Stomach (tissue), 9 donors: ENCODE results near the gene BST2. TPM values are rescaled to one million over a fixed set of nuclear protein-coding genes. Genes with fewer than 3 reads are reported as not detected.
A peak's percentile ranks its signal among the peaks of the same experiment; 100 is the strongest.

Source experiments
- DNase-seq, 2 donors: peaks; one replicate each; pipeline versions ENCODE4 v3.0.0 to v3.0.0-alpha.2; 2013 to 2019
- H3K27ac ChIP-seq, 5 donors: fragments of 200-600 bp in 4 of 5; sonication (generic) in 4 of 5; one replicate each; pipeline ENCODE4 v1.5.1; 2013 to 2019; ENCODE audit warnings: mild to moderate bottlenecking in 1 of 5, moderate library complexity in 1 of 5
- H3K27me3 ChIP-seq, 3 donors: fragments of 200-600 bp; sonication (generic); one replicate each; pipeline ENCODE4 v1.5.1; 2017 to 2019; ENCODE audit warnings: mixed run types in 1 of 3
- H3K36me3 ChIP-seq, 4 donors: fragments of 200-600 bp; sonication (generic); 1 replicate in 3 of 4; 2 replicates in 1 of 4; pipeline ENCODE4 v1.5.1; 2016 to 2019
- H3K4me1 ChIP-seq, 4 donors: fragments of 200-600 bp; sonication (generic); one replicate each; pipeline ENCODE4 v1.5.1; 2016 to 2019
- H3K4me3 ChIP-seq, 4 donors: fragments of 200-600 bp; sonication (generic) in 3 of 4; one replicate each; pipeline ENCODE4 v1.5.1; 2016 to 2019; ENCODE audit warnings: mild to moderate bottlenecking in 1 of 4
- H3K9me3 ChIP-seq, 4 donors: fragments of 200-600 bp; sonication (generic); one replicate each; pipeline ENCODE4 v1.5.1; 2016 to 2019
- EP300 ChIP-seq: sonication (generic); formaldehyde crosslinking; IDR thresholded peaks from one replicate; pipeline ENCODE4 v1.6.1; 2017; ENCODE audit warnings: antibody characterized with exemption
- POLR2A ChIP-seq, 4 donors: fragments of 450-650 bp; IDR thresholded peaks; one replicate each; pipeline ENCODE4 v1.6.1; 2016; ENCODE audit warnings: antibody characterized with exemption in 4 of 4, control low read depth in 2 of 4, mild to moderate bottlenecking in 1 of 4, moderate library complexity in 1 of 4
- POLR2AphosphoS5 ChIP-seq, 3 donors: sonication (generic); formaldehyde crosslinking; IDR thresholded peaks; one replicate each; pipeline ENCODE4 v1.6.1; 2016; ENCODE audit warnings: antibody characterized with exemption in 3 of 3
- WGBS, 5 donors: extraction: QIAGEN DNeasy Blood & Tissue Kit in 3 of 5; methylation state at CpG; one replicate each; pipeline versions ENCODE4 v1.1.5 to v1.1.7; 2013 to 2018; 5-methylcytosine and 5-hydroxymethylcytosine counted together
- intact Hi-C: fragments of 100-400 bp; cut with DNase I; formaldehyde crosslinking; loops from one replicate; pipeline ENCODE4 v1.15.1; 2023; ENCODE audit warnings: low total_unique reads
- polyA plus RNA-seq, 3 donors: library from polyadenylated mRNA; stranded (reverse); fragments of 200-250 nt; gene quantifications; one replicate each; pipeline ENCODE4 v1.2.3, GENCODE V29; 2013
- total RNA-seq, 5 donors: library from RNA; depleted of rRNA; stranded (reverse); fragments of >200 nt; gene quantifications; one replicate each; pipeline versions ENCODE4 v1.1.0 to v1.2.3, GENCODE V29; 2014 to 2016
- TF ChIP-seq, protein P1 (sequence below), 7 experiments: fragments of 450-650 bp in 4 of 7; fragments of 200-600 bp in 3 of 7; sonication (generic) in 3 of 7; IDR thresholded peaks; one replicate each; pipeline ENCODE4 v1.5.1; 2016 to 2019; ENCODE audit warnings: antibody characterized with exemption in 7 of 7, control low read depth in 2 of 7, mild to moderate bottlenecking in 1 of 7
- donor health status: healthy with polysubstance abuse.
- donor health status: Bipolar disorder and iron deficiency.
- donor health status: healthy.

The BST2 gene
- total and polyA plus RNA-seq, 8 donors: 6.4 to 182 (median 48.8) TPM

DNA sequence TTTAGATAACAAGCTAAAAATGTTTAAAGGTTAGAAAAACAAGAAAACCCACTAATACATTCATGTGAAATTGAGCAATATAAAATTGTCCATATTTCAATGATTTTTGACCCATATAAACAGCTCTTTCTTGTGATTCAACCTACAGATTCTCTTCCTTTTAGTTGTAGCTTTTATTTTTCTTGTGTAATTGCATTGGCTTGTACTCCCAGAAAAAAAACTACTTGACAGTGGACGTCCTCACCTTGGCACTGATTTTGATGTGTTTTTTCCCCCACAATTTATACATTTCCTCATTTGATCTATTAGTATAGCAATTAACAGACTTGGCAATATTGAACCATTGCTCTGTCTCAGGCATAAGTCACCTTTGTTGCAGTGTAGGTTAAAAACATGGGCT lies 16.1 kb downstream of the BST2 start:
- Histone ChIP-seq H3K9me3 (peaks cover 0 to 6% (median 2%) of the 10 kb centered on the region in 4 donors), H3K4me3 (no peak overlapping the region), H3K4me1 (peaks cover 22 to 28% (median 25%) of the 10 kb centered on the region in 4 donors), H3K36me3 (no peaks in the 10 kb centered on the region), H3K27me3 (peaks cover 0 to 44% (median 7%) of the 10 kb centered on the region in 3 donors), H3K27ac (no peak overlapping the region)
- no peak for DNase-seq
- WGBS, 5 donors: 24 to 47% (median 40%) methylated on average over 1 of the region's 1 CpG
- no peak for TF ChIP-seq EP300
- no peak for TF ChIP-seq POLR2AphosphoS5 (IDR thresholded peaks at IDR 0.05)
- no peak for TF ChIP-seq POLR2A (IDR thresholded peaks at IDR 0.05)
- TF ChIP-seq, protein P1, sequence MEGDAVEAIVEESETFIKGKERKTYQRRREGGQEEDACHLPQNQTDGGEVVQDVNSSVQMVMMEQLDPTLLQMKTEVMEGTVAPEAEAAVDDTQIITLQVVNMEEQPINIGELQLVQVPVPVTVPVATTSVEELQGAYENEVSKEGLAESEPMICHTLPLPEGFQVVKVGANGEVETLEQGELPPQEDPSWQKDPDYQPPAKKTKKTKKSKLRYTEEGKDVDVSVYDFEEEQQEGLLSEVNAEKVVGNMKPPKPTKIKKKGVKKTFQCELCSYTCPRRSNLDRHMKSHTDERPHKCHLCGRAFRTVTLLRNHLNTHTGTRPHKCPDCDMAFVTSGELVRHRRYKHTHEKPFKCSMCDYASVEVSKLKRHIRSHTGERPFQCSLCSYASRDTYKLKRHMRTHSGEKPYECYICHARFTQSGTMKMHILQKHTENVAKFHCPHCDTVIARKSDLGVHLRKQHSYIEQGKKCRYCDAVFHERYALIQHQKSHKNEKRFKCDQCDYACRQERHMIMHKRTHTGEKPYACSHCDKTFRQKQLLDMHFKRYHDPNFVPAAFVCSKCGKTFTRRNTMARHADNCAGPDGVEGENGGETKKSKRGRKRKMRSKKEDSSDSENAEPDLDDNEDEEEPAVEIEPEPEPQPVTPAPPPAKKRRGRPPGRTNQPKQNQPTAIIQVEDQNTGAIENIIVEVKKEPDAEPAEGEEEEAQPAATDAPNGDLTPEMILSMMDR (IDR thresholded peaks at IDR 0.05): no peak
- intact Hi-C loops: loop anchor here (5.0 kb wide), 1 partner anchor 42 kb away; no protein-coding TSS in a partner anchor

DNA sequence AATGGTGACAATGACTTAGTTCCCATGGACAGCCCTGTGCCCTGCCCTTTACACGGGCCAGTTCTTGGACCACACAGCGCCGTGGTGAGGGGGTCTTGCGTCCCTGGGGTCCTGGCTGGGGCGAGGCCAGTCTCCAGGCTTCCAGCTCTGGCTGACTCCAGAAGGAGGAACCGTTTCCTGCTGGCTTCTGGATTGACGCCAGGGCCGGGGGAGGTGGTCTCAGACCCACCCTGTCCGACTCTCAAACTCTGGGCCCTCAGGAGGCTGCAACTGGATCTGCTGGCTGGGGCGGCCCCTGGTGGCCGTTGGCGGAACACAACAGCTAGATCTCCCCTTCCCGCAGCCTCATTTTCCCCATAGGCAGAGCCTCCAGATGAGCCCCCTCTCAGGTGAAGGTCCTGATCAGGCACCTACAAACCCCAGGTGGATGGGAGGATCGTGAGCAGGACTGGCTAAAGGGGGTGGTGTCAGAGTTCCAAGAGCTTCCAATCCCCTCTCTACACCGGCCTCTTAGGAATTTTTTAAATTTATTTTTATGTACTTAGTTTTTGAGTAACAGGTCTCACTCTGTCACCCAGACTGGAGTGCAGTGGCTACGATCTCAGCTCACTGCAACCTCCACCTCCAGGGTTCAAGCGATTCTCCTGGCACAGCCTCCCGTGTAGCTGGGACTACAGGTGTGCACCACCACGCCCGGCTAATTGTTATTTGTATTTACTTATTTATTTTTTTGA lies 19.4 kb downstream of the BST2 start:
- H3K36me3 ChIP-seq: no peaks in the 10 kb centered on the region
- TF ChIP-seq, protein P1 (IDR thresholded peaks at IDR 0.05): peak in 5 of 7 experiments; percentile 73 to 92 (median 89)
- no peak for TF ChIP-seq EP300
- peaks cover 0 to 12% (median 0%) of the 10 kb centered on the region in 3 donors for H3K27me3 ChIP-seq
- H3K9me3 ChIP-seq: peaks cover 0 to 6% (median 2%) of the 10 kb centered on the region in 4 donors
- intact Hi-C loops: loop anchor here (5.0 kb wide), 1 partner anchor 39 kb away; no protein-coding TSS in a partner anchor
- WGBS, 5 donors: 33 to 62% (median 38%) methylated on average over 7 to 20 of the region's 20 CpGs
- peak; percentile 65 to 87 for DNase-seq
- H3K4me3 ChIP-seq: no peak overlapping the region
- peaks cover 9 to 21% (median 16%) of the 10 kb centered on the region in 4 donors for H3K4me1 ChIP-seq
- no peak overlapping the region for H3K27ac ChIP-seq

DNA sequence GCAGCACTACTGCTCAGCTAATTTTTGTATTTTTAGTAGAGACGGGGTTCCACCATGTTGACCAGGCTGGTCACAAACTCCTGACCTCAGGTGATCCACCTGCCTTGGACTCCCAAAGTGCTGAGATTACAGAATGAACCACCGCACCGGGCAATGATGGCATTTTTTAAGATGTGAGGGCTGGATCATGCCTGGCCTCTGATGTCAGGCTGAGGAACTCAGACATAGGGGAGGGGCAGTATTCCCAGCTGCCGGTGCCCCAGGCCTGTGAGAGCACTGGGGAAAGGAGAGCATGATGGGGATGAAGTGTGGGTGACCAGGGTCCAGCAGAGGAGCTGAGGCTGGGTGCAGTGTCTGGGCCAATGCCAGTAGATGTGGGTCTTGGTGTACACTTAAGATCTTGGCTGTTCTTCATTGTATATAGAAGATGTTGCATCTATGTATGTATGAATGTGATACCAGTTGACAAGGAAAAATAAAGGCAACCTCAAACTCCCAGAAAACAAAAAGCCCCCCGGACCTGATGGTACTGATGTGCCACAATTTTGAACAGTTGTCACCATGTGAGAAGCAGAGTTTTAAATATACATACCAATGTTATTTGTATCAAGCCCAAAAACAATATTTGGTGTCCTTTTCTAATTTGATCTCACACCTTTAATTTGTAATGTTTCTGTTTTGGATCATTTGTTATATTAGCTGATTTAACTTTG lies 24.8 kb downstream of the BST2 start:
- intact Hi-C loops: no loop called here
- H3K4me1 ChIP-seq: peaks cover 0 to 18% (median 9%) of the 10 kb centered on the region in 4 donors
- TF ChIP-seq POLR2A (IDR thresholded peaks at IDR 0.05) (no peak), POLR2AphosphoS5 (IDR thresholded peaks at IDR 0.05) (no peak), EP300 (no peak)
- no peak overlapping the region for H3K4me3 ChIP-seq
- H3K27ac ChIP-seq: no peak overlapping the region
- no peaks in the 10 kb centered on the region for H3K9me3 ChIP-seq
- peaks cover 0 to 34% (median 5%) of the 10 kb centered on the region in 3 donors for H3K27me3 ChIP-seq
- DNase-seq: no peak
- H3K36me3 ChIP-seq: no peaks in the 10 kb centered on the region
- WGBS, 5 donors: 85 to 97% (median 96%) methylated on average over 5 of the region's 5 CpGs

DNA sequence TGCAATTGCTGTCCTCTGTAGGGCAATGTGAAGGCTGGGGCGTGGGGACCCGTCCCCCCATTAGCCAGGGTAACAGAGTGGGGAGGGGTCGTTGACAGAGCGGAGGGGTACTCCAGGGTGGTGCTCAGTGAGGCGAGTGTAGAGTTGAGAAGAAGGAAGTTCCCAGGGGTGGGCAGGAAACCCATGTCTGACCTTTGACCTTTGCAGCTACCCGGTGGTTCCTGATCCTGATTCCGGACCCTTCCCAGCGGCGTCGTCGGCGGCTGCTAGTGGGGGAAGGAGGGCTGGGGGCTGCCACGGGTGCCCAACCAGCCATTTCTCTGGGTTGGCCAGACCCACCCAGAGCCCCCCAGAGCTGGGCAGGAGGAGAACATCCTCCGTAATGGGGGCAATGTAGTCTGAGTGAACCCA lies 26.2 kb downstream of the BST2 start:
- intact Hi-C loops: no loop called here

More for the DNA sequence above, 26.2 kb downstream of the BST2 start:
- Histone ChIP-seq H3K9me3 (no peaks in the 10 kb centered on the region), H3K36me3 (no peaks in the 10 kb centered on the region), H3K27ac (peak overlapping the region in 1 of 5 donors; percentile 25), H3K27me3 (peaks cover 0 to 34% (median 5%) of the 10 kb centered on the region in 3 donors), H3K4me3 (no peak overlapping the region), H3K4me1 (peaks cover 0 to 18% (median 9%) of the 10 kb centered on the region in 4 donors)
- peak in 1 of 2 donors; percentile 72 for DNase-seq
- TF ChIP-seq POLR2A (IDR thresholded peaks at IDR 0.05) (no peak), POLR2AphosphoS5 (IDR thresholded peaks at IDR 0.05) (no peak), EP300 (no peak)
- TF ChIP-seq, protein P1 (IDR thresholded peaks at IDR 0.05): no peak
- 38 to 45% (median 41%) methylated on average over 14 of the region's 14 CpGs for whole genome bisulfite sequencing, 5 donors
